Activated B cell treated with CpG ODN at 0.5 μM for 24 hours (primary cell): ENCODE measurements around the gene TOM1. TPM values are rescaled to one million over a fixed set of nuclear protein-coding genes. Genes with fewer than 3 reads are reported as not detected.
A peak's percentile ranks its signal among the peaks of the same experiment; 100 is the strongest.

Source experiments
- ATAC-seq: fragments of 200-7000 bp; cut with Tn5 transposase; one replicate; pipeline ENCODE4 v1.10.0; 2021; ENCODE audit warnings: low read depth, mild to moderate bottlenecking, moderate library complexity
- CTCF ChIA-PET: fragments of 350-600 bp; sonication (Branson Sonifier 250); formaldehyde crosslinking; loops from one replicate; lab custom pipeline; 2021; ENCODE audit warnings: antibody characterized with exemption; lab: Charles Lee
- POLR2A ChIA-PET: fragments of 350-600 bp; sonication (Branson Sonifier 250); formaldehyde crosslinking; loops from one replicate; lab custom pipeline; 2021; ENCODE audit warnings: antibody characterized with exemption; lab: Charles Lee
- DNase-seq: peaks from one replicate; pipeline ENCODE4 v3.0.0; 2022
- H3K27ac Mint-ChIP-seq: one replicate; pipeline ENCODE4 v1.8.0; 2020; ENCODE audit warnings: mixed read lengths
- H3K27me3 Mint-ChIP-seq: one replicate; pipeline ENCODE4 v1.8.0; 2021; ENCODE audit warnings: mixed read lengths
- H3K36me3 Mint-ChIP-seq: one replicate; pipeline ENCODE4 v1.8.0; 2021; ENCODE audit warnings: low read depth, mixed read lengths
- H3K4me1 Mint-ChIP-seq: one replicate; pipeline ENCODE4 v1.8.0; 2021; ENCODE audit warnings: mixed read lengths
- H3K4me3 Mint-ChIP-seq: one replicate; pipeline ENCODE4 v1.8.0; 2020; ENCODE audit warnings: mild to moderate bottlenecking, mixed read lengths
- H3K9me3 Mint-ChIP-seq: one replicate; pipeline ENCODE4 v1.8.0; 2020; ENCODE audit warnings: mixed read lengths
- intact Hi-C: fragments of 100-400 bp; cut with micrococcal nuclease; formaldehyde crosslinking; loops from one replicate; pipeline ENCODE4 v1.15.1; 2024
- total RNA-seq: library from RNA; stranded (reverse); gene quantifications from 2 replicates; pipeline ENCODE4 v1.2.3, GENCODE V29; 2022
- TF ChIP-seq, protein P1 (sequence below): fragments of 200-600 bp; IDR thresholded peaks from one replicate; pipeline ENCODE4 v1.8.0; 2022; ENCODE audit warnings: antibody characterized with exemption, mild to moderate bottlenecking

TOM1 gene
- total RNA-seq, 1 donor from 2014 or later = 40.8 TPM

GRCh38 chr22:35292786-35293185 lies 6.9 kb upstream of the TOM1 start:
- DNase-seq (no peak), ATAC-seq (no peak)
- TF ChIP-seq, protein P1, sequence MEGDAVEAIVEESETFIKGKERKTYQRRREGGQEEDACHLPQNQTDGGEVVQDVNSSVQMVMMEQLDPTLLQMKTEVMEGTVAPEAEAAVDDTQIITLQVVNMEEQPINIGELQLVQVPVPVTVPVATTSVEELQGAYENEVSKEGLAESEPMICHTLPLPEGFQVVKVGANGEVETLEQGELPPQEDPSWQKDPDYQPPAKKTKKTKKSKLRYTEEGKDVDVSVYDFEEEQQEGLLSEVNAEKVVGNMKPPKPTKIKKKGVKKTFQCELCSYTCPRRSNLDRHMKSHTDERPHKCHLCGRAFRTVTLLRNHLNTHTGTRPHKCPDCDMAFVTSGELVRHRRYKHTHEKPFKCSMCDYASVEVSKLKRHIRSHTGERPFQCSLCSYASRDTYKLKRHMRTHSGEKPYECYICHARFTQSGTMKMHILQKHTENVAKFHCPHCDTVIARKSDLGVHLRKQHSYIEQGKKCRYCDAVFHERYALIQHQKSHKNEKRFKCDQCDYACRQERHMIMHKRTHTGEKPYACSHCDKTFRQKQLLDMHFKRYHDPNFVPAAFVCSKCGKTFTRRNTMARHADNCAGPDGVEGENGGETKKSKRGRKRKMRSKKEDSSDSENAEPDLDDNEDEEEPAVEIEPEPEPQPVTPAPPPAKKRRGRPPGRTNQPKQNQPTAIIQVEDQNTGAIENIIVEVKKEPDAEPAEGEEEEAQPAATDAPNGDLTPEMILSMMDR = no peak
- Mint-ChIP-seq H3K36me3 (peaks cover 54% of the 10 kb centered on the region), H3K4me3 (no peak overlapping the region), H3K4me1 (no peaks in the 10 kb centered on the region), H3K27ac (no peak overlapping the region), H3K27me3 (no peaks in the 10 kb centered on the region), H3K9me3 (no peaks in the 10 kb centered on the region)
- ChIA-PET CTCF (interaction anchor here (1.4 kb wide), 1 partner anchor 35 kb away, joined by 3 read pairs; no protein-coding TSS in a partner anchor), POLR2A (no interaction called here)
- intact Hi-C loops = no loop called here

DNA sequence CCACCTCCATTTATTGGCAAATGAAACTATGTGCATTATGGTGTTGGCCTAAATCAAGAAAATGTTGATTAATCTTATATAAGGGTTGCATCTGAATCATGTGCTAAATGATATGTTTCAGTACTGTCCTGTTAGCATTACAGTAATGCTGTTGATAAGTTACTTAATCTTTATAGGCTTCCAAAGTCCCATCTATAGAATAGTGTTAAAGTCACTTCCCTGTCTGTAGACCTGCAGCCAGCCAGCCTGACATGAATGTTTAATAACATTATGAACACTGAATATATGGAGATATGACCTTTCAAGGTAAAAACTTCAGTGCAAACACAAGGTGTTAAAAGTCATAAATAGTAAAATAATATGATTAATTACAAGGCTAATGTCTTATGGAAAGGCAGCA lies 3.6 kb upstream of the TOM1 start:
- POLR2A ChIA-PET = no interaction called here

DNA sequence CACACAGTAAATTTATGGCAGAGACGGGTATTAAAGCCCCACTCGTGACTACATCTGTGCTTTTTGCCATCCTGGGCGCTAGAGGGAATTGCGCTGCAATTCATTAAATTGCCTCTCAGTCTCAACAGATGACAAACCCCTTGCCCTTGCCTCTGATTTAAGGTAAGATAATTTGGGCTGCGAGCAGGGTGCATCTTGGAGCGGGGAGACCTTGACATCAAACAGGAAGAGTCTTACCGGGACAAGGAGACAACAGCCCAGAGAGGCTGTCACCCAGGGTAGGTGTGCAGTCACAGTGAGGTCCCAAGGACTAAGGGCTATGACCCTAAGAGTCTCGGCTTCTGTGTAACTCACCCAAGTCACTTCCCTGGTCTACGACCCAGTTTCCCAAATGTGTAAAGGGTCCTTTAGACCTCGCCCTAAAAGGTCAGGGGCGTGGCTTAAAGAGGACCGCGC lies 449 bp upstream of the TOM1 start:
- Mint-ChIP-seq H3K36me3 (peaks cover 3% of the 10 kb centered on the region), H3K27ac (peak overlapping the region; percentile 91), H3K9me3 (no peaks in the 10 kb centered on the region), H3K4me1 (peaks cover 18% of the 10 kb centered on the region), H3K4me3 (peak overlapping the region; percentile 92), H3K27me3 (no peaks in the 10 kb centered on the region)
- intact Hi-C loops = loop anchor here (1.0 kb wide), 3 partner anchors 9 to 53 kb away; partner anchors contain the start of gene HMGXB4
- POLR2A ChIA-PET = interaction anchor here (0.6 to 1.8 kb wide), 14 partner anchors 10 to 112 kb away, joined by 3 to 34 read pairs (median 4); partner anchors contain the start of gene HMGXB4
- CTCF ChIA-PET = interaction anchor here (1.1 to 1.3 kb wide), 3 partner anchors 42 to 111 kb away, joined by 3 to 5 read pairs (median 4); no protein-coding TSS in a partner anchor
- TF ChIP-seq, protein P1 = no peak
- no peak for DNase-seq
- ATAC-seq = peak; percentile 0

More for the DNA sequence above, 3.6 kb upstream of the TOM1 start:
- no peak for DNase-seq
- Mint-ChIP-seq H3K27ac (no peak overlapping the region), H3K36me3 (peaks cover 29% of the 10 kb centered on the region), H3K4me3 (no peak overlapping the region), H3K27me3 (no peaks in the 10 kb centered on the region), H3K4me1 (peaks cover 13% of the 10 kb centered on the region), H3K9me3 (no peaks in the 10 kb centered on the region)
- TF ChIP-seq, protein P1 = no peak
- no peak for ATAC-seq
- intact Hi-C loops = no loop called here
- CTCF ChIA-PET = no interaction called here

DNA sequence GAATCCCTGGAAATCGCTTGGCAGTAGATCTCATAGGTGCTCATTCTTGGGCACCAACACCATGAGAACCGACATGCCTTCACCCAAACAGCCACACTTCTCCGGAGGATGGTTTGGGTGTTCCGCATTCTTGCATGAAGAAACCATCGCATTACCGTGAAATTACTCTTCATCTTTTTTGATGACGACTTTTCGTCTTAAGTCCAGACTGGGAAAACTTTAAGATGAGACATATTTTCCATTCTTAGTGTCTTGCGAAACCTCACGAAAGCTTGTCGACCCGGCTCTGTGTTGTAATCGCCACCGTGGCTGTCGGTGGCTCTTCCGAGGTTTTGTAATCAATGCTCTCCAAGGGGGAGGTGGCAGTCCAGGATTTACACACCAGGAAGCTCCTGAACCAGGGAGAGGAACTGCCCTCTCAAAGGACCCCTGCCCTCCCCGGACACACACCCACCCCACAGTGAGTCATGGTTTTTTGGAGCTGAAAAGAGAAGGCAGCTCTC lies 1.7 kb downstream of the TOM1 start:
- peak overlapping the region; percentile 56 for H3K4me3 Mint-ChIP-seq
- no peaks in the 10 kb centered on the region for H3K9me3 Mint-ChIP-seq
- POLR2A ChIA-PET = interaction anchor here (0.7 kb wide), 1 partner anchor 711 kb away, joined by 4 read pairs; no protein-coding TSS in a partner anchor
- TF ChIP-seq, protein P1 = no peak
- H3K36me3 Mint-ChIP-seq = peaks cover 2% of the 10 kb centered on the region
- CTCF ChIA-PET = no interaction called here
- ATAC-seq = no peak
- intact Hi-C loops = loop anchor here (2.0 kb wide), 1 partner anchor 109 kb away; no protein-coding TSS in a partner anchor
- H3K27ac Mint-ChIP-seq = no peak overlapping the region
- H3K4me1 Mint-ChIP-seq = peaks cover 28% of the 10 kb centered on the region
- DNase-seq = no peak
- no peaks in the 10 kb centered on the region for H3K27me3 Mint-ChIP-seq

DNA sequence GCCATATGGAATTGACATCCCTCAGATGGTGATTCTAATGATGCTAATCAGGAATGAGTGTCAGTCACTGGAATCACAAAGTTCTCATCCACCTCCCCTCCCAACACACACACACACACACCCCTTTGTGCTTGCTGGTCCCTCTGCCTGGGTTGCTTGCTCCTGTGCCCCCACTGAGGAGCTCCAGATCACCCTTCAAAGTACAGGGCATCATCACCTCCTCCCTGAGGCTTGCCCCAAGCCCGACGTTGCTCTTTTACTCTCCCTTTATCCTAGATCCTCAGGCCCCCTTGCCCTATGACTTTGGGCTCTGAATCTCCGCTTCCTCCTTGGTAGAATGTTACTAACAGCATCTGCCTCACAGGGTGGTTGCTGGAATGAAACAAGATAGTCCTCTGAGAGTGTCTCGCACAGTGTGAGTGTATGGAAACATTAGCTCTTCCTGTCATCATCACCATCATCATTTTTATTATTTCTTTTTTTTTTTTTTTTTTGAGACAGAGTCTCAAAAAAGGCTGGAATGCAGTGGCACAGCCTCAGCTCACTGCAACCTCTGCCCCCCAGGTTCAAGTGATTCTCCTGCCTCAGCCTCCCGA lies 3.4 kb downstream of the TOM1 start:
- CTCF ChIA-PET = interaction anchor here (1.5 kb wide), 1 partner anchor 280 kb away, joined by 3 read pairs; no protein-coding TSS in a partner anchor
- Mint-ChIP-seq H3K4me1 (peaks cover 45% of the 10 kb centered on the region), H3K9me3 (no peaks in the 10 kb centered on the region), H3K27ac (no peak overlapping the region), H3K4me3 (no peak overlapping the region), H3K27me3 (no peaks in the 10 kb centered on the region), H3K36me3 (peaks cover 2% of the 10 kb centered on the region)
- POLR2A ChIA-PET = interaction anchor here (0.7 kb wide), 1 partner anchor 53 kb away, joined by 5 read pairs; no protein-coding TSS in a partner anchor
- ATAC-seq (no peak), DNase-seq (no peak)
- intact Hi-C loops = no loop called here
- TF ChIP-seq, protein P1 = no peak
